GM19035 (cell line): Measurements from ENCODE around the gene DIP2B.

Experiments
- ATAC-seq: cut with Tn5 transposase; IDR thresholded peaks from one replicate; pipeline ENCODE4 v1.9.1; 2021; ENCODE audit not compliant: unreplicated experiment

Gene DIP2B

GRCh38 chr12:50790081-50790480, 285.3 kb downstream of the DIP2B start:
- ATAC-seq: no peak
